Pons (tissue), 1 donor: ENCODE measurements around the gene CLDN15.
A peak's percentile ranks its signal among the peaks of the same experiment; 100 is the strongest.

Experiments used
- DNase-seq: peaks from one replicate; pipeline ENCODE4 v3.0.0-alpha.2; 2016; ENCODE audit warnings: low spot score

Gene CLDN15

GRCh38 chr7:101244375-101245146 is 7.0 kb upstream of the CLDN15 start, which contains the start of gene FIS1:
Gene FIS1, minus strand, starts transcription at chr7:101245081. Its CDS starts 77 bp downstream, at chr7:101245004.
- DNase-seq = peak; percentile 93

- peak; percentile 50 for DNase-seq
These were observed 6.2 kb upstream of the CLDN15 start for GRCh38 chr7:101243646-101244374.

- DNase-seq = no peak
These were observed 4.1 kb upstream of the CLDN15 start for GRCh38 chr7:101241443-101242349.

GRCh38 chr7:101241015-101241363 is 3.4 kb upstream of the CLDN15 start:
- DNase-seq = no peak

- no peak for DNase-seq
These were observed 2.8 kb upstream of the CLDN15 start for GRCh38 chr7:101240226-101241014.

GRCh38 chr7:101239951-101240220 is 2.3 kb upstream of the CLDN15 start:
- DNase-seq = no peak

GRCh38 chr7:101239191-101239950 is 1.8 kb upstream of the CLDN15 start:
- DNase-seq = no peak

- DNase-seq = no peak
These were observed 902 bp upstream of the CLDN15 start for GRCh38 chr7:101238226-101239182.

GRCh38 chr7:101236292-101236835 is 1.2 kb downstream of the CLDN15 start:
- DNase-seq = no peak

- no peak for DNase-seq
These were observed 2.1 kb downstream of the CLDN15 start for GRCh38 chr7:101235522-101235921.

- no peak for DNase-seq
These were observed 2.6 kb downstream of the CLDN15 start for GRCh38 chr7:101235050-101235449.

- DNase-seq = no peak
These were observed 3.0 kb downstream of the CLDN15 start for GRCh38 chr7:101234636-101235035.

- DNase-seq = no peak
These were observed 3.6 kb downstream of the CLDN15 start for GRCh38 chr7:101233907-101234547.

- DNase-seq = no peak
These were observed 5.3 kb downstream of the CLDN15 start for GRCh38 chr7:101232141-101232850.

- no peak for DNase-seq
These were observed 6.0 kb downstream of the CLDN15 start for GRCh38 chr7:101231644-101232043.

- no peak for DNase-seq
These were observed 10.9 kb downstream of the CLDN15 start for GRCh38 chr7:101226721-101227120.

- DNase-seq = no peak
These were observed 12.0 kb downstream of the CLDN15 start for GRCh38 chr7:101225650-101226049.

GRCh38 chr7:101223528-101223927 is 14.1 kb downstream of the CLDN15 start:
- no peak for DNase-seq
